Suprapubic skin (tissue), 4 donors: ENCODE measurements around the gene GXYLT2. TPM values are rescaled to one million over a fixed set of nuclear protein-coding genes. Genes with fewer than 3 reads are reported as not detected.
A peak's percentile ranks its signal among the peaks of the same experiment; 100 is the strongest.

ENCODE experiments used
- DNase-seq, 2 donors: peaks; one replicate each; pipeline ENCODE4 v3.0.0-alpha.2; 2019; ENCODE audit warnings: low spot score in 2 of 2
- H3K27ac ChIP-seq: fragments of 200-600 bp; sonication (generic); one replicate; pipeline ENCODE4 v1.5.1; 2019
- H3K27me3 ChIP-seq: fragments of 200-600 bp; sonication (generic); one replicate; pipeline ENCODE4 v1.5.1; 2019
- H3K36me3 ChIP-seq: fragments of 200-600 bp; sonication (generic); one replicate; pipeline ENCODE4 v1.5.1; 2019
- H3K4me1 ChIP-seq: fragments of 200-600 bp; sonication (generic); one replicate; pipeline ENCODE4 v1.5.1; 2019
- H3K4me3 ChIP-seq: fragments of 200-600 bp; sonication (generic); one replicate; pipeline ENCODE4 v1.5.1; 2019; ENCODE audit warnings: mild to moderate bottlenecking
- H3K9me3 ChIP-seq: fragments of 200-600 bp; sonication (generic); one replicate; pipeline ENCODE4 v1.5.1; 2019
- CTCF ChIP-seq, 2 donors: fragments of 200-600 bp in 1 of 2; fragments of 450-650 bp in 1 of 2; sonication (generic) in 1 of 2; IDR thresholded peaks; one replicate each; pipeline ENCODE4 v1.5.1; 2016 to 2019; ENCODE audit warnings: antibody characterized with exemption in 2 of 2, mild to moderate bottlenecking in 1 of 2, moderate library complexity in 1 of 2
- EP300 ChIP-seq: sonication (generic); formaldehyde crosslinking; IDR thresholded peaks from one replicate; pipeline ENCODE4 v1.6.1; 2017; ENCODE audit warnings: antibody characterized with exemption
- POLR2A ChIP-seq, 2 donors: fragments of 450-650 bp; IDR thresholded peaks; one replicate each; pipeline ENCODE4 v1.6.1; 2017; ENCODE audit warnings: antibody characterized with exemption in 2 of 2, mild to moderate bottlenecking in 2 of 2, moderate library complexity in 2 of 2
- POLR2AphosphoS5 ChIP-seq, 3 donors: sonication (generic); formaldehyde crosslinking; IDR thresholded peaks; one replicate each; pipeline ENCODE4 v1.6.1; 2017; ENCODE audit warnings: antibody characterized with exemption in 3 of 3
- WGBS: methylation state at CpG from one replicate; pipeline ENCODE4 v1.1.5; 2018; 5-methylcytosine and 5-hydroxymethylcytosine counted together
- total RNA-seq, 4 donors: library from RNA; depleted of rRNA; stranded (reverse); fragments of >200 nt; gene quantifications; one replicate each; pipeline ENCODE4 v1.1.0, GENCODE V29; 2016

Gene GXYLT2
- total RNA-seq, 4 donors from 2014 or later, result 0.72 to 18.6 (median 2.1) TPM

GRCh38 chr3:72951259-72951722, 63.4 kb downstream of the GXYLT2 start:
- 51% methylated on average over 6 of the region's 6 CpGs for WGBS
- Histone ChIP-seq H3K9me3 (no peaks in the 10 kb centered on the region), H3K36me3 (no peaks in the 10 kb centered on the region), H3K4me1 (no peaks in the 10 kb centered on the region), H3K27me3 (no peaks in the 10 kb centered on the region), H3K27ac (no peak overlapping the region), H3K4me3 (no peak overlapping the region)
- TF ChIP-seq POLR2AphosphoS5 (IDR thresholded peaks at IDR 0.05) (no peak), POLR2A (IDR thresholded peaks at IDR 0.05) (no peak), CTCF (IDR thresholded peaks at IDR 0.05) (no peak), EP300 (no peak)
- no peak for DNase-seq

- 92% methylated on average over 7 of the region's 7 CpGs for WGBS
- H3K4me3 ChIP-seq, result no peak overlapping the region
- H3K36me3 ChIP-seq, result no peaks in the 10 kb centered on the region
- H3K27ac ChIP-seq, result no peak overlapping the region
- DNase-seq, result no peak
- no peaks in the 10 kb centered on the region for H3K9me3 ChIP-seq
- no peak for TF ChIP-seq POLR2AphosphoS5 (IDR thresholded peaks at IDR 0.05)
- TF ChIP-seq CTCF (IDR thresholded peaks at IDR 0.05), result no peak
- TF ChIP-seq EP300, result no peak
- no peak for TF ChIP-seq POLR2A (IDR thresholded peaks at IDR 0.05)
- no peaks in the 10 kb centered on the region for H3K27me3 ChIP-seq
- no peaks in the 10 kb centered on the region for H3K4me1 ChIP-seq
Observed at GRCh38 chr3:72953325-72953956, 65.6 kb downstream of the GXYLT2 start.

GRCh38 chr3:72957297-72957696, 69.5 kb downstream of the GXYLT2 start:
- Histone ChIP-seq H3K9me3 (no peaks in the 10 kb centered on the region), H3K4me1 (peaks cover 5% of the 10 kb centered on the region), H3K27me3 (no peaks in the 10 kb centered on the region), H3K27ac (peak overlapping the region; percentile 9), H3K36me3 (no peaks in the 10 kb centered on the region), H3K4me3 (no peak overlapping the region)
- no peak for DNase-seq
- WGBS, result 71% methylated on average over 8 of the region's 8 CpGs
- no peak for TF ChIP-seq EP300
- no peak for TF ChIP-seq POLR2AphosphoS5 (IDR thresholded peaks at IDR 0.05)
- TF ChIP-seq CTCF (IDR thresholded peaks at IDR 0.05), result no peak
- no peak for TF ChIP-seq POLR2A (IDR thresholded peaks at IDR 0.05)

GRCh38 chr3:72959336-72959735, 71.5 kb downstream of the GXYLT2 start:
- TF ChIP-seq POLR2AphosphoS5 (IDR thresholded peaks at IDR 0.05) (no peak), CTCF (IDR thresholded peaks at IDR 0.05) (no peak), EP300 (no peak), POLR2A (IDR thresholded peaks at IDR 0.05) (no peak)
- no peak for DNase-seq
- Histone ChIP-seq H3K4me1 (peaks cover 5% of the 10 kb centered on the region), H3K9me3 (no peaks in the 10 kb centered on the region), H3K4me3 (no peak overlapping the region), H3K27me3 (no peaks in the 10 kb centered on the region), H3K27ac (no peak overlapping the region), H3K36me3 (no peaks in the 10 kb centered on the region)
- WGBS, result over 99% methylated on average over 5 of the region's 5 CpGs

GRCh38 chr3:72960812-72961518, 73.1 kb downstream of the GXYLT2 start:
- TF ChIP-seq EP300 (no peak), POLR2AphosphoS5 (IDR thresholded peaks at IDR 0.05) (no peak), POLR2A (IDR thresholded peaks at IDR 0.05) (no peak), CTCF (IDR thresholded peaks at IDR 0.05) (no peak)
- Histone ChIP-seq H3K27ac (no peak overlapping the region), H3K9me3 (no peaks in the 10 kb centered on the region), H3K4me3 (no peak overlapping the region), H3K4me1 (peaks cover 5% of the 10 kb centered on the region), H3K36me3 (no peaks in the 10 kb centered on the region), H3K27me3 (no peaks in the 10 kb centered on the region)
- WGBS, result 49% methylated on average over 7 of the region's 7 CpGs
- no peak for DNase-seq
